Activated T-cell treated with anti-CD3 and anti-CD28 coated beads, Interleukin-2, amount 50 U/mL, for 72 hours (primary cell): Measurements from ENCODE around the gene PML. TPM values are rescaled to one million over a fixed set of nuclear protein-coding genes. Genes with fewer than 3 reads are reported as not detected.

ENCODE experiments used
- ATAC-seq, 2 donors: fragments of 150-1000 bp; cut with Tn5 transposase; replicated peaks in 1 of 2; 2 replicates each; pipeline ENCODE4 v1.10.0; 2021; ENCODE audit warnings: moderate library complexity in 2 of 2, mild to moderate bottlenecking in 1 of 2
- DNase-seq, 2 donors: peaks; one replicate each; pipeline ENCODE4 v3.0.0; 2021 to 2022; ENCODE audit warnings: mixed read lengths in 1 of 2
- H3K27ac Mint-ChIP-seq: one replicate; pipeline ENCODE4 v1.8.0; 2022; ENCODE audit warnings: mild to moderate bottlenecking, moderate library complexity, mixed read lengths
- H3K27me3 Mint-ChIP-seq: one replicate; pipeline ENCODE4 v1.8.0; 2022; ENCODE audit warnings: low read depth, mixed read lengths
- H3K36me3 Mint-ChIP-seq, 2 donors: one replicate each; pipeline ENCODE4 v1.8.0; 2022; ENCODE audit warnings: mixed read lengths in 2 of 2, mild to moderate bottlenecking in 1 of 2; ENCODE audit not compliant: insufficient read depth in 2 of 2
- H3K4me1 Mint-ChIP-seq: one replicate; pipeline ENCODE4 v1.8.0; 2022; ENCODE audit warnings: low read depth, mixed read lengths
- H3K4me3 Mint-ChIP-seq, 2 donors: one replicate each; pipeline ENCODE4 v1.8.0; 2022; ENCODE audit warnings: mild to moderate bottlenecking in 2 of 2, mixed read lengths in 2 of 2, moderate library complexity in 2 of 2
- H3K9me3 Mint-ChIP-seq, 2 donors: one replicate each; pipeline ENCODE4 v1.8.0; 2022; ENCODE audit warnings: mixed read lengths in 2 of 2
- total RNA-seq, 2 donors: library from RNA; stranded (reverse); gene quantifications; one replicate each; pipeline ENCODE4 v1.2.3, GENCODE V29; 2022

The PML gene
- total RNA-seq, 2 donors from 2014 or later, result 70.9 to 71.6 TPM

- peak; percentile 84 to 86 for ATAC-seq
- Mint-ChIP-seq H3K4me1 (peaks cover 62% of the 10 kb centered on the region), H3K27ac (peak within 1 kb of the TSS; percentile 90), H3K27me3 (no peaks in the 10 kb centered on the region), H3K9me3 (no peaks in the 10 kb centered on the region), H3K4me3 (peak within 1 kb of the TSS; percentile 93 to 100), H3K36me3 (peaks cover 4 to 10% of the 10 kb centered on the region in 2 donors)
- DNase-seq, result peak; percentile 95 to 98
Measured at GRCh38 chr15:73991726-73992593, 2.6 kb upstream of the PML start, which contains the start of gene STOML1. TSS of gene STOML1 (minus strand) at chr15:73992295. CDS start at chr15:73992223, 72 bp downstream.

- ATAC-seq (no peak), DNase-seq (no peak)
- Mint-ChIP-seq H3K4me1 (peaks cover 62% of the 10 kb centered on the region), H3K36me3 (peaks cover 7 to 11% of the 10 kb centered on the region in 2 donors), H3K4me3 (peak overlapping the region; percentile 93 to 100), H3K9me3 (no peaks in the 10 kb centered on the region), H3K27me3 (no peaks in the 10 kb centered on the region), H3K27ac (peak overlapping the region; percentile 90)
Measured at GRCh38 chr15:73992594-73992898, 2.0 kb upstream of the PML start.

- Mint-ChIP-seq H3K27me3 (no peaks in the 10 kb centered on the region), H3K4me1 (peaks cover 67% of the 10 kb centered on the region), H3K27ac (no peak overlapping the region), H3K36me3 (peaks cover 7 to 14% of the 10 kb centered on the region in 2 donors), H3K9me3 (no peaks in the 10 kb centered on the region), H3K4me3 (peak overlapping the region; percentile 93 to 100)
- DNase-seq, result no peak
- no peak for ATAC-seq
Measured at GRCh38 chr15:73993211-73993994, 1.1 kb upstream of the PML start.

GRCh38 chr15:73994912-73995622 is 551 bp downstream of the PML start:
- Mint-ChIP-seq H3K9me3 (no peaks in the 10 kb centered on the region), H3K27ac (peak overlapping the region; percentile 72), H3K4me1 (peaks cover 76% of the 10 kb centered on the region), H3K4me3 (peak overlapping the region; percentile 93 to 100), H3K36me3 (peaks cover 9 to 19% of the 10 kb centered on the region in 2 donors), H3K27me3 (no peaks in the 10 kb centered on the region)
- DNase-seq (no peak), ATAC-seq (peak; percentile 0)

GRCh38 chr15:73996267-73996666 is 1.8 kb downstream of the PML start:
- no peaks in the 10 kb centered on the region for H3K9me3 Mint-ChIP-seq
- peaks cover 72% of the 10 kb centered on the region for H3K4me1 Mint-ChIP-seq
- H3K27ac Mint-ChIP-seq, result peak overlapping the region; percentile 72
- H3K36me3 Mint-ChIP-seq, result peaks cover 9 to 21% of the 10 kb centered on the region in 2 donors
- no peaks in the 10 kb centered on the region for H3K27me3 Mint-ChIP-seq
- ATAC-seq (no peak), DNase-seq (no peak)
- peak overlapping the region; percentile 93 to 100 for H3K4me3 Mint-ChIP-seq

GRCh38 chr15:73996939-73997338 is 2.4 kb downstream of the PML start:
- no peak for DNase-seq
- Mint-ChIP-seq H3K4me1 (peaks cover 72% of the 10 kb centered on the region), H3K36me3 (peaks cover 9 to 21% of the 10 kb centered on the region in 2 donors), H3K9me3 (no peaks in the 10 kb centered on the region), H3K27me3 (no peaks in the 10 kb centered on the region), H3K27ac (peak overlapping the region; percentile 72), H3K4me3 (peak overlapping the region; percentile 93 to 100)
- ATAC-seq, result no peak

- H3K36me3 Mint-ChIP-seq, result peaks cover 9 to 21% of the 10 kb centered on the region in 2 donors
- no peaks in the 10 kb centered on the region for H3K9me3 Mint-ChIP-seq
- ATAC-seq (no peak), DNase-seq (no peak)
- H3K27ac Mint-ChIP-seq, result no peak overlapping the region
- H3K27me3 Mint-ChIP-seq, result no peaks in the 10 kb centered on the region
- H3K4me3 Mint-ChIP-seq, result peak overlapping the region in 1 of 2 donors; percentile 9
- H3K4me1 Mint-ChIP-seq, result peaks cover 64% of the 10 kb centered on the region
Measured at GRCh38 chr15:73997986-73998385, 3.5 kb downstream of the PML start.

GRCh38 chr15:74006774-74007639 is 12.5 kb downstream of the PML start:
- no peak for DNase-seq
- peak overlapping the region; percentile 88 for H3K27ac Mint-ChIP-seq
- peak overlapping the region; percentile 66 to 78 for H3K4me3 Mint-ChIP-seq
- peaks cover 0 to 10% of the 10 kb centered on the region in 2 donors for H3K9me3 Mint-ChIP-seq
- ATAC-seq, result peak; percentile 78 to 79
- H3K36me3 Mint-ChIP-seq, result peaks cover 24 to 51% of the 10 kb centered on the region in 2 donors
- no peaks in the 10 kb centered on the region for H3K27me3 Mint-ChIP-seq
- peaks cover 54% of the 10 kb centered on the region for H3K4me1 Mint-ChIP-seq

- H3K27me3 Mint-ChIP-seq, result no peaks in the 10 kb centered on the region
- H3K36me3 Mint-ChIP-seq, result peaks cover 24 to 54% of the 10 kb centered on the region in 2 donors
- peaks cover 59% of the 10 kb centered on the region for H3K4me1 Mint-ChIP-seq
- peak overlapping the region; percentile 66 to 78 for H3K4me3 Mint-ChIP-seq
- H3K9me3 Mint-ChIP-seq, result peaks cover 0 to 10% of the 10 kb centered on the region in 2 donors
- peak; percentile 87 to 90 for ATAC-seq
- H3K27ac Mint-ChIP-seq, result peak overlapping the region; percentile 88
- DNase-seq, result peak; percentile 43
Measured at GRCh38 chr15:74007820-74008371, 13.4 kb downstream of the PML start.

- no peaks in the 10 kb centered on the region for H3K27me3 Mint-ChIP-seq
- ATAC-seq, result no peak
- H3K36me3 Mint-ChIP-seq, result peaks cover 20 to 52% of the 10 kb centered on the region in 2 donors
- peaks cover 63% of the 10 kb centered on the region for H3K4me1 Mint-ChIP-seq
- H3K4me3 Mint-ChIP-seq, result no peak overlapping the region
- no peak for DNase-seq
- H3K9me3 Mint-ChIP-seq, result peaks cover 0 to 7% of the 10 kb centered on the region in 2 donors
- H3K27ac Mint-ChIP-seq, result no peak overlapping the region
Measured at GRCh38 chr15:74008901-74009300, 14.4 kb downstream of the PML start.

GRCh38 chr15:74010929-74011540 is 16.5 kb downstream of the PML start:
- Mint-ChIP-seq H3K9me3 (peaks cover 0 to 4% of the 10 kb centered on the region in 2 donors), H3K36me3 (peaks cover 16 to 43% of the 10 kb centered on the region in 2 donors), H3K27me3 (no peaks in the 10 kb centered on the region), H3K4me3 (no peak overlapping the region), H3K27ac (no peak overlapping the region), H3K4me1 (peaks cover 51% of the 10 kb centered on the region)
- ATAC-seq, result no peak
- no peak for DNase-seq
